Esophagus muscularis mucosa (tissue), 4 donors: ENCODE results near the gene ZDHHC22.
A peak's percentile ranks its signal among the peaks of the same experiment; 100 is the strongest.

ENCODE experiments used
- CTCF ChIP-seq, 3 experiments: fragments of 200-600 bp in 2 of 3; fragments of 450-650 bp in 1 of 3; sonication (generic) in 2 of 3; IDR thresholded peaks; one replicate each; pipeline ENCODE4 v1.5.1; 2017 to 2019; ENCODE audit warnings: antibody characterized with exemption in 3 of 3, mild to moderate bottlenecking in 2 of 3, moderate library complexity in 1 of 3
- EP300 ChIP-seq: sonication (generic); formaldehyde crosslinking; IDR thresholded peaks from one replicate; pipeline ENCODE4 v1.6.1; 2017; ENCODE audit warnings: antibody characterized with exemption
- POLR2A ChIP-seq: fragments of 450-650 bp; IDR thresholded peaks from one replicate; pipeline ENCODE4 v1.6.1; 2017; ENCODE audit warnings: antibody characterized with exemption, moderate library complexity, mild to moderate bottlenecking, low read depth
- POLR2AphosphoS5 ChIP-seq, 2 donors: sonication (generic); formaldehyde crosslinking; IDR thresholded peaks; one replicate each; pipeline ENCODE4 v1.6.1; 2017; ENCODE audit warnings: antibody characterized with exemption in 2 of 2

GRCh38 chr14:77098529-77099353 lies 42.9 kb downstream of the ZDHHC22 start:
- TF ChIP-seq POLR2A: no peak
- peak; percentile 37 to 51 for TF ChIP-seq POLR2AphosphoS5 (IDR thresholded peaks at IDR 0.05)
- TF ChIP-seq CTCF (IDR thresholded peaks at IDR 0.05): no peak
- TF ChIP-seq EP300: no peak
